SK-N-DZ (cell line): Measurements from ENCODE around the gene KRTAP5-2.

Experiments
- DNase-seq: peaks from one replicate; pipeline ENCODE4 v3.0.0-alpha.2; 2015; ENCODE audit warnings: low spot score

Gene KRTAP5-2

DNA sequence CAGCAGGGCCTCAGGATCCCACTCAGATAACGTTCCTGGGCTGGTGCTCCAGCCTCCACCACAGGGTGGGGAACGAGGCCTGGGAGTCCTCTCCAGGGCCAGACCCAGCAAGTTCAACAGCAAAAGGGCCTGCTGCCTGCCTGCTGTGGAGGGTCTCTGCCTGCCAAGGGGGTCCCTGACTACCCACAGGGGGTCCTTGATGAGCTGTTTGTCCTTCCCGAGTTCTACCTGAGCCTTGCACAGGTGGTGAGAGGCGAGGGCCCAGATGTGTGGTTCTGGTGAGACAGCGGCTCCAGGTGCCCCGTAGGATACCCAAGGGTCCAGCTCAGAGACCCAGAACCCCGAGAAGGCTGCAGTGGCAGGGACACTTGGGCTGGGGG is 30.4 kb downstream of the KRTAP5-2 start:
- DNase-seq = no peak

DNA sequence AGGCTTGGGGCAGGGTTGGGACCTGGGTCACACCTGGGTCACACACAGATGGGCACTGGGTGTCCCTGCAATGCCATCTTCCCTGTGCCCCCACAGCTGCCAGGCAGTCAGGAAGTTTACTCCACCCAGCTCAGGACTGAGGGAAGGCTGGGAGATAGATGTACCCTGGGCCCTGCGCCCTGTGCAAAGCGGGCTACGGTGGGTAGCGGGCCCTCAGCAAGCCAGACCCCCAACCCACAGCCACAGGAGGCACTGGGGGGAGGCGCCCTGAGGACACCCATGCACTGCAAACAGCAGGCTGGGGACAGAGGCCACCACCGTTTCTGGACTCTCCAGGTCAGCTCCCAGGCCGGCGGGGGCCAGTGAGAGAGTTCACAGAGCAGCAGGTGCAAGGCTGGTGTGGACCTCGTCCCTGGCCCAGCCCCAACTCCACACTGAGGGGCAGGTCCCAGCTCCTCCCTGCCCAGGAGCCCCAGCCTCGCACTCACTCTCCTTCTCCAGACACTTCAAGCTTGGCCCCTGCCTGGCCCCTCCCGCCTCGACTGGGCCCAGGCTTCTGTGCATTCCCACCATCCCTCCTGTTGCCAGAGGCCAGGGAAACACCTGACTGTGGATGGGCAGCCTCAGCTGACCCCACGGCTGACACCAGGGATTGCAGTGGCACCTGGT is 30.9 kb downstream of the KRTAP5-2 start:
- no peak for DNase-seq

DNA sequence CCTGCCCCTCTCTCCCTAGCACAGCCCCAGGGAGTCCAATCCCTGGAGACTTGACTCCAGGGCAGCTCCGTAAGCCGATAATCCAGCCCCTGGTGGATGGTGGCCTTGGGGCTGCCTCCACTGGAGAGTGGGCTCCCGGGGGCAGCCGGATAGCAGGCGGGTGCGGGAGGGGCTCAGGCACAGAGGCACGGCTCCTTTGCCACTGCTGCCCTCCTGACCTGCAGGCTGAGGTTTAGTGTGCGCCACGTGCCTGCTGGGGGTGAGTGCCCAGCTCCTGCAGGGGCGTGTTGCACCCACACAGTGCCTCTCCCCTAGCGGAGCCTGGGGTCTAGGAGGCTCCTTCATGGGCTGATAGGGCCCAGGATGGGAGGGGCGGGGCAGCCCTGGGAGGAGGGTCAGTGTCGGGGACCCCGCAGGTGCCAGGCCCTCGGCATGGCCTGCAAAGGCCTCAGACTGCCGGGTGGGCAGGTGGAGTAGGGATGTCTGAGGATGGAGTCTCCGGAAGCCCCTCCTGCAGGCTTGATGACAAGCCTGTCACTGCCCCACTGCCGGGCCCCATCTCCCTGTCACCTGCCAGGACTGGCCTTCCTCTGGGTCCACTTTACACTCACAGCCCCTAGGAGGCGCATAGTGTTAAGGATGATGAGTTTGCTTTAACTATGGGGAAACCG is 31.6 kb downstream of the KRTAP5-2 start:
- no peak for DNase-seq

DNA sequence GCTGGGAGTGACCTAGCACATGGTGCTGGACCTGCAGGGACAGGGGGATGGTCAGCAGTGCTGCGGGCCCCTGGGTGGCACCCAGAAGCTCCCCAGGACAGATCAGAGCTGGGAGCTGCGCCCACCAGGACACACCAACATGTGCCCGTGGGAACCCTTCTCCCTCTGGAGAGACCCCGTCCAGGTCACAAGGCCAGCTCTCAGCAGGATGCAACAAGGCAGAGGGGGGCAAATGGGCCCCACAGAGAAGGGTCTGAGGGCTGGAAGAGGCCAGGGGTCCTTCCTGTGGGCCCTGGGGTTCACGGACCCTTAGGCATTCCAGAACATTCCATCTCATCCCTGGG is 32.2 kb downstream of the KRTAP5-2 start:
- no peak for DNase-seq

DNA sequence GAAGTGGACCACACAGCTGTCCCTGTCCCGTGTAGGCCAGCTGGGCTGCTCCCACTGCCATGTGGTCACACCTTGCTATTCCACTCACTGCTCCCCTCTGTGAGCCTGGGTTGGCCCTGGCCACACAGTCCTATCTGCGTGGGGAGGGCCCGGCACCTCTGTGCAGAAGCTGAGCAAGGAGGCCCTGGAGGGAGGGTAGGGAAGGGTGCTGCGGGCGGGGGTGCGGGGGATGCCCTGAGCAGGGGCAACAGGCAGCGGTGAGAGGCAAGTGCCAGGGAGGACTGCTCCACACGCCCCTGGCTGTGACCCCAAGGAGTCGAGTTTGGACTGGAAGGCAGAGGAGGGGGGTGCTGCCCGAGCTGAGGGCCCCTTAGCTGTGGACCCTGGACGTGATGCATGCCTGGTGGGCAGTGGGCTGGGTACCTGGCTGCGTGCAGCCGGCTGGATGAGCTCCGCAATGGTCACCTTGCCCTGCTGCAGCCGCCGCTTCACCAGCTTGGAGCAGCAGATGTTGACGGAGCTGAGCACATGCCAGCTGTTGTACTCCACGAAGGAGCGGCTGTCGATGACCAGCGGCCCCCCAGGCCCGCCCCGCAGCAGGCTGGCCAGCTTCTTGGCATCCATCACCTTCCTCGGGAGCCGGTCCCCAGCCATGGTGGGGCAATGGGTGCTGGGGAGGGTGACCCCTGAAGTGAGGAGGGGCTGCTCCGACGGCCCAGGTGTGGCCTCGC is 32.8 kb downstream of the KRTAP5-2 start:
- no peak for DNase-seq

DNA sequence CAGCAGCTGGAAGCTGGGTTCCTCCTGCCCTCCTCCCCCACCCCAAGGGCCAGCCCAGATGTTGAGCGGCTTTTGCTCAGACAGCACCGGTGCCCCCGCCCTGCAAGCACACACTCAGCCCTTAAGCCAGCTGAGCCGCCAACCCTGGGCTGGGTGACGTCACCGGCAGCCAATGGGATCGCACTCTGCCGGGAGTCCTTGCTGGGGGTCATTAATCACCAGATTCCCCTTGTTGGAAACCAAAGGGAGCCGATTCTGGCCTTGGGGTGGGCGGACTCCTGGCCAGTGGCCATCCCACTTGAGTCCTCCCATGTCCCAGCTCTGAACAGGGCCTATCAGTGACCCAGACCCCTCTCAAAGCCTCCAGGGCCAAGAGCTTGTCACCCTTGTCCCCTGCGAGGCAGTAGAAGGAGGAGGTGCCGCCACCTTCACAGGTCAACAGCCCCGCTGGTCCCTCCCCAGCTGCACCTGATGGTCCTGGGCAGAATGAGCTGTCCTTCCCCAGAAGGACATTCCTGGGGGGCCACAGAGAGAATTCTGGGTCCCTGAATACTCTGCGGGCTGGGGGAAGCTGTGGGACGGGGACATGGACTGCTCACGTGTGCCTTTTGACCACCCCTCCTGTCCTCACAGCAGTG is 33.4 kb downstream of the KRTAP5-2 start:
- DNase-seq = no peak

DNA sequence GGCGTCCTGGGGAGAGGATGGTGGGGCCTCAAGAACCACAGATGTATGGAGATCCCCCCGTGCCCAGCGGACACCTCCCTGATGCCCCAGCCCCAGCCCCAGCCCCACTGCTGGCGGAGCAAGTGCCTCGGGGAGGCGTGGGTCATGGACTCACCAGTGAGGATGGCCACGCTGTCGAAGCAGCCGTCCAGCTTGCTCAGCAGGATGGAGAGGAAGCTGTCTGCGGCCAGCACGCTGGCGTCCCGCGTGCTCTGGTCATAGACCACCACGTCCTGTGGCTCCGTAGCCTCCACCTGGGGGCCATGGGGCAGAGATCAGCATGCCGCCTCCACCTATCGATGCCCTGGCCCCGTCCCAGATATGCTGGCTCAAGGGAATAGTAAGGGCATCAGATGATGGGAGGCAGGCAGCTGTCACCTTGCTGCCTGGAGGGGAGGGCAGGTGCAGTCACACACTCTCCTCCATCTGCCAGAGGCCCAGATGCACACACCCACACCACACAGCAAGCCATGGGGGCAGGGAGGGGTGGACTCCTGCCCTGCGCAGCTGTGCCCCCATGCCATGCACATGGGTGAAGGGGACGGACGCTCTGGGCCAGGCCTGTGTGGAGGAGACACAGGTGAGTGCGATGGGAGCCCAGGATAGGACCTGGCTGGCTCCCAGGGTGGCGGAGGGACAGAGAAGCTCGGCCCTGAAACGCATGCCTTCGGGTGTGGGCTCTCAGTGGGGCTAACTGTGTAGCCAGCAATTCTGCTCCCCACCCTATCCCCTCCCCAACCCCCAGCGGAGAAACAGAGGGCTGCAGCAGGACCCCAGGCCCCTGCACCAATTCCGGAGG is 34.2 kb downstream of the KRTAP5-2 start:
- DNase-seq = no peak

DNA sequence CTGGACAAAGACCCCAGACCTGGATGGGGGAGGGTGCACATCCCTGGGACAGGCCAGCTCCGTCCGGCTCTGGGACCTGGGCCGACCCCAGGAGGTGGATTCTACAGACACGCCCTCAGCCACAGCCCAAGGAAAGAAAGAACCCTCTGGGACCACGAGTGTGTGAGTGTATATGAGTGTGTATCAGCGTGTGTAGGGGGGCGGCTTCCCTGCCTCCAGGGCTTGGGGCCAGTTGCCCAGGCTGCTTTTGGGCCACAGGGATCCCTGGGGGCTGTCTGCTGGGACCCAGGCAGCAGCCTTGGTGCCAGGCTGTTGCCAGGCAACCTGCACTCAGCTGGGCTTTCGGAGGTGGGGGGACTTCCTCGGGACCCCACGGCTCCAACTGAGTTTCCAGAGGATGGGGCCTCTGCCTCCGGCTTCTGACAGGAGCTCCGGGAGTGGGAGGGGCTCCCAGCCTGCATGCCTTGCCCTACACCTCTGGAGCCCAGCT is 34.9 kb downstream of the KRTAP5-2 start:
- no peak for DNase-seq

DNA sequence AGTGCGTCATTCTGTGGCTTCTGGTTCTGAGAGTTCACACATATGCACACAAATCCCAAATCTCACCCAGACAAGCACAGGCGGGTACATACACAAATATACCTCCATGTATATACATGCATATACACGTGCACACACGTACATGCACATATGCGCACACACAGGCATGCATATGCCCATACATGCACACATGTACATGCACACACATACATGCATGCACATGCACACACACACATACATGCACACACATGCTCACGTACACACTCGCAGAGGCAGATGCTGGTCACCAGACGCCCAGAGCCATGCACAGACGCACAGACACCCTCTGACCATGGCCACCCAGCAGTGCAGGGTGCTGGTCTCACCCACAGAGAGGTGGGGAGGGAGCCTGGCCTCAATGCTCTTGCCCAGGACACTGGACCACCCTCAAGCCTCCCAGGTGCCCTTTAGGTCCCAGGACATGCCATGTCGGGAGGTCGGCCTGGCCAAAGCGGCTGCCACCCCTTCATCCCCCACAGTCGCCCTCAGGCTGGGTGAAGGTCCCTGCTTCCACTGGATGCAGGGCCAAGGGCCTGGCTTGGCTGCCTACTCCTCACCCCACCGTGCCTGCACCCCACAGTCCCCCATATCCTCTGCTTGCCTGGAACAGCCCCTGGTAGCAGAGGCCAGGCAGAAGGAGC is 35.5 kb downstream of the KRTAP5-2 start:
- DNase-seq = no peak

DNA sequence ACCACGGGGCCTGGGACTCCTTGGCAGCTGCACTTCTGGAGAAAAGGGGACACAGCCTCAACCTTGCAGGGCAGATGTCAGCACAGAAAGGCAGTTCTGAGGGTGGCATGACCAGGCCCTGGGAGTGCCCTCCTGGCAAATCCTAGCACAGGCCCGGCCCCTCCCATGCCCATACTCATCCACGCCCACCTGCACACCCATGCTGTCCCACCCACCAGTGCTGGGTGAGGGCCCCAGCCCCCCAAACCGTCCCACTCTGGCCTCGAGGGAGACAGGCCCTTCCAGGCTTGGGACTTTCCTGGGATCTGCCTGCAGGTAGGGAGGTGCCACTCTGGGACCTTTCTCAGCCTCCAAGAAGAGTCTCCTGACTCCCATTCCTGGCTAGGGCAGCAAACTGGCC is 36.1 kb downstream of the KRTAP5-2 start:
- no peak for DNase-seq

DNA sequence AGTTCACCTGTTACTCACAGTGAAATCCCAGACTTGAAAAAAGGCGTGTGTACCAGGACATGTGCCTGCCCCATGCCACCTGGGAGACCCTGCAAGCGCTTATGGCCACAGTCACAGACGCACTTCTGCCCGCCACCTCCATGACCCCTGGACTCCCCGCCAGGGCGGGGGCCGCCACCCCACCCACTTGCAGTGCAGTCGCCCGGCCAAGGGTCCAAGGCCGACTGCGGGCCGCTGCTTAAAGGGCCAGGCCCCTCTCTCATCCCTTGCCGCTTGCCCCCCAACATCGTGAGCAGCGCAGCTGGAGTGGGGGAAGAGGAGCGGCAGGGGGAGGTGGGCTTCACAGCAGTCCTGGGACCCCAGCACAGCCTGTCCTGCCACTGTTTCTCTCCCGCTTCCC is 36.8 kb downstream of the KRTAP5-2 start:
- DNase-seq = no peak

DNA sequence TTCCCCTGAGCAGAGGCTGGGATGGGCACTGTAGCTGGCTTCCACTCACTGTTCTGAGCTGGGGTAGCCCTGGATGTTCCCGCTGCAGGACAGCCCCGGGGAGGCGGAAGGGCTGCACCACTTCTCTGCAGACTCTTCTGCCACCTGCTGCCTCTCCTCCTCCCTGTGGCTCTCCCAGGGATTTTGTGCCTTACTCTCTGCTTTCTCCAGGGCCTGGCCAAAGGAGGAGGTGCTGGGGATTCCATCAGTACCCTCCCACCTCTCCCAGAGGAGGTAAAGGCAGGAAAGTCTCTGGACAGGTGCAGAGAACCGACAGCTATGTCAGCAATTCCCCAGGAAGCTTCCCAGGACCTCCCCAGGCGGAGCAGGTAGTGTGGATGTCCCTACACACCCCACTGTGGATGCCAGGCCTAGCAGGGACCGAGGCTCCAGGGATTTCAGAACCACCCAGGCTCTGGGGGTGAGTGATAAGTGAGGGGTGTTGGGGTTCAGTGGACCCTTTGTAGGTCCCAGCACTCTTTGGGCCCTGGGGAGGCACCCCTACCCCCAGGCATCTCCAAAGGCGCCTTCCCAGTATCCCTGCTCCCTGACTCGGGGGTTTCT is 37.3 kb downstream of the KRTAP5-2 start:
- no peak for DNase-seq

DNA sequence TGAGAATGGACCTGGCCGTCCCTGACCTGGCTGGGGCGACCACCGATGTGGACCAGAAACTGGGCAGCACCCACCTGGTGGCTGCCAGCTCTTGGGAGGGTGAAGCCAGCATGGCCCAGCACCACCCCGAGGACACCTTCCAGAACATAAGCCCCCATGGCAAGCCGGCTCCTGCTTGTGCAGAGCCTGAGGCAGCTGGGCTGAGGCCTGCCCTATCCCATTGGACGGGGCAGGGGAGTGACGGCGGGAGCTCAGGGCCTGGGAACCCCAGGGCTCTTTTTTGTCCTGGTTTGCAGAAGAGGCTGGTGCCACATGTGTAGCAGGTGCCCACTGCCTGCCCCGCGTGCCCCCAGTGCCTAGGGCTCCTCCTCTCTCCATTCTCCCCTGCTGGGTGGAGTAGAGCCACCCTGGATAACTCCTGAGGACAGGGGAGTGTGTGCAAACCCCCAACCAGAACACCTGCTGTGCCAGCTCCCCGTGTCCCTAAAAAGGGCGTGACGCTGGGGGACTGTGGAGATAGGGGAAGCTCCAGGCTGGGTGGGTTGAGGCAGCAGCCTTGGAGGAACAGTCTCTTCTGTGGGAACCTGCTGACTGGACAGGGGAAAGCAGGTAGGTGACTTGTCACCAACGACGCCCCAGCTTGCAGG is 38.0 kb downstream of the KRTAP5-2 start:
- no peak for DNase-seq

DNA sequence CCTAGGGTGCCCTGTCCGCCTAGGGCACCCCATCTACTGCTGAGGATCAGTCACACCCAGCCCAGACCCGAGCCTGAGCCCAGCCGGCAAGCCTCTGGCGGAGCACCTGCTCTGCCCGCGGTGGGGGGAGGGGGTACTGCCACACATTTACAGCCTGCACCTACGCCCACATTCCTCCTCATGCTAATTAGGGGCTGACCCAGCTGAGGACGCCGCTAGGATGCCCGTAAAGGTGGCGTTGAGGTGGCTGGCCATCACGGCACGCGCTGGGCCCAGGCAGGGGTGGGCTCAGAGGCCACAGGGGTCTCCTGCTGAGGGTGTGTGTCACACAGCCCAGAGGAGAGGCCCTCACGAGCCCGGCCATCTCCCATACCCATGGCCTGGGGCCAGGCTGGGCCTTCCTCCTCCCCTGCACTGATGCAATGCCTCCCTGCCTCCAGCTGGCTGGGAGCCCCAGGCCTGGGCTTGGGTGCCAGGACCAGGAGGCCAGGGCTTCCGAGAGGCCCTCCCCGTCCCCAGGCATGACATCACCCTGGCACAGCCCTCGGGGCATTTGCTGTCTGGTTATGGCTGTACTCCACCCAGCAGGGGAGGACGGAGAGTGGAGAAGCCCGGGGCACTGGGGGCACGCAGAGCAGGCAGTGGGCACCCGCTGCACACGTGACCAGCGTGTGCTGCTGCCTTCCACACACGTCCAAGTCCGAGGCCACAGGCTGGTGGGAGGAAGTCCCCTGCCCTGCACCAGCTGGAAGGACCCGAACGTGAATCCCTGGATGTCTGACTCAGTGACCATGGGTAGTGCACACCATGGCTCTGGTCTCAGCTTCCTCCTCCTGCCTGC is 38.8 kb downstream of the KRTAP5-2 start:
- no peak for DNase-seq

DNA sequence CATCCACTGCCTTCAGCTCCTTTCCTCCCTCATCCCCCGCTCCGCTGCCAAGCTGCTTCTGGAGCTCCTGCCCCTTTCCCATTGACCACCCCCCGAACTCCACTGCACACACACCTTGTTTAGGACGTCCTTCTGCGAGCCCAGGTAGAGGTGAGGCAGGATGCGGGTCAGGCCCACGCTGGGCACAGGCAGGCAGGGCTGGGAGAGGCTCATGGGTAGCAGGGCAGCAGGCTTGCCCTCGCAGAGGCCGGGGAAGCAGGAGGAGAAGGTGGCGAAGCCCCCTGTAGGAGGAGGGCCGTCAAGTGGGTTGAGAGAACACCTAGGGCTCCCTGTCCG is 39.4 kb downstream of the KRTAP5-2 start:
- no peak for DNase-seq

DNA sequence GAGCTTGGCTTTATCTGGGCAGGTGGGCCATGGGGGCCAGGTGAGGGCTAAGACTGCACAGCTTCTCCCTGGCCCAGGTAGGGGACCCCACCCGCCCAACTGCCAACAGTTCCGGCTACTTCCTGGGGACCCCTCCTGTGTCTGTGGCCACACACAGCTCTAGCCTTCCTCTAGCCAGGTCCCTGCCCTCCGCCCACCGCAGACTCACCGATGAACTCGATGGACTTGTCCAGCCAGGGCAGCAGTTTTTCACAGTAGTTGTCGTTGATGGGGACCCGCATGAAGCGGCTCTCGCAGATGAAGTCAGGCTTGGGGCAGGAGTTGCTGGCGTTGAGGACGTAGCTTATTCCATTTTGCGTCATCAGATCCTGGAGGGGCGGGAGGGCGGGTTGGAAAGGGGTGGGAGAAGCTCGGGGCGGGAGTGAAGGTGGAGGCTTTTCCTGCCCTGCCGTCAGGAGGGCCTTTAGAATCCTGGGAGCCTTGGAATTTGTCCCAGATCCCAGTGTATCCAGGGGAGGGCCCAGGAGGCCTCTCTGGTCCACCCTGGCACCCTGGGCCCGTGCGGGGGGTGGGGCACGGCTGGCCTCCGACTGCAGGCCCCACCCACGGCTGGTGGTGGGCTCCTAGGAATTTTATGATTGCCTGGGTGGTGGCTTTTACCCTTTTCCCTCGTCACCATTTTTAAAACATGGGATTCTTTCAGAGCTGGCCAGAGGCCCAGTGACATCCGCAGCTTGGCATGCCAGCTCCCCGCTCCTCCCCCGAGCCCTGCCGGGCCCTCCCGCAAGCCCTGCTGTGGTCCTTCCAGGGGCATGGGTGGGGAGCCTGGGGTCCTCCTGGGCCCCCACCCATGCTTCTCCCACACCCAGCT is 40.0 kb downstream of the KRTAP5-2 start:
- DNase-seq = no peak

DNA sequence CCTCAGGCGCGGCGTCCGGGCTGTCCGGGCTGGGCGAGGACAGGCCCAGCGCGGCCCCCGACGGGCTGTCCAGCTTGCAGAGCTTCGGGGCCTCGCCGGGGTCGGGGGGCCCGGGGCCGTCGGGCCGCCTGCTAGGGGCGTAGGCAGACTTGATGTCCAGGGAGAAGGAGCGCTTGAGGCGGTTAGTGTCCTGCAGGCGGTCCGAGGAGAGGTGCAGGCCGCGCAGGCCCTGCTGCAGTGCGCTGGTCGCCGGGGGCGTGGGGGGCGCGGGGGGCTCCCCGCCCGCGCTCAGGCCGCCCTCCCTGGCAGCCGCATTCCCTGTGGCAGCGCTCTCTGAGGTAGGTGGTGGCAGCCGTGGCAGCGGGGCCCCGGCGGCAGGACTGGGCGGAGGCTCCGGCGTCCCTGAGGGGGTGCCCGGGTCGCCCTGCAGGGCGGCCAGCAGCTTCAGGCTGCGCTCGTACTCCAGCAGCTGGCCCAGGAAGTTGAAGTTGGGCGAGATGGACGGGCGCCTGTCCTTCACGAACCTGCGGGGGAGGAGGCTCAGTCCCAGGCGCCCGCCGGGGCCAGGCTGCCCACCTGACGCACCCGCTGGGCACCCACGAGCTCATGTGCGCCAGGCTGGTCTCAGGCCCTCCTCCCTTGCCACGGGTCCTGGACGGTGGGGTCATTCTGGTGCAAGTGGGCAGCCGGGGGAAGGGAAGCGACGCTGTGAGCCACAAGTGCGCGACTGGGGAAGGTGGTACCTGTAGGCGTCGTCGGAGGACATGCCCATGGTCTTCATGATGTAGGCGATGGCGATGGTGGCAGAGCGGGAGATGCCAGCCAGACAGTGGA is 40.8 kb downstream of the KRTAP5-2 start:
- DNase-seq = no peak
